ENCODE measurements around the gene VAV2.
A peak's percentile ranks its signal among the peaks of the same experiment; 100 is the strongest.

Gene VAV2

GRCh38 chr9:133873009-133873408 is 119.1 kb downstream of the VAV2 start:
- DNase-seq: no peak

- DNase-seq: no peak
These were observed 121.2 kb downstream of the VAV2 start for GRCh38 chr9:133870598-133871595.

GRCh38 chr9:133869674-133870405 is 122.3 kb downstream of the VAV2 start:
- no peak for DNase-seq

GRCh38 chr9:133868203-133868602 is 123.9 kb downstream of the VAV2 start:
- DNase-seq: no peak

- DNase-seq: no peak
These were observed 125.2 kb downstream of the VAV2 start for GRCh38 chr9:133866946-133867345.

- DNase-seq: no peak
These were observed 128.1 kb downstream of the VAV2 start for GRCh38 chr9:133864011-133864410.

GRCh38 chr9:133863257-133863592 is 128.9 kb downstream of the VAV2 start:
- no peak for DNase-seq

GRCh38 chr9:133862585-133863256 is 129.4 kb downstream of the VAV2 start:
- peak; percentile 39 to 64 for DNase-seq

GRCh38 chr9:133861692-133862091 is 130.4 kb downstream of the VAV2 start:
- DNase-seq: no peak

GRCh38 chr9:133861086-133861485 is 131.0 kb downstream of the VAV2 start:
- DNase-seq: no peak

GRCh38 chr9:133858771-133859170 is 133.4 kb downstream of the VAV2 start:
- no peak for DNase-seq

GRCh38 chr9:133857639-133858038 is 134.5 kb downstream of the VAV2 start:
- no peak for DNase-seq

GRCh38 chr9:133856798-133857197 is 135.3 kb downstream of the VAV2 start:
- no peak for DNase-seq

GRCh38 chr9:133855802-133856521 is 136.2 kb downstream of the VAV2 start:
- DNase-seq: no peak

- DNase-seq: no peak
These were observed 136.8 kb downstream of the VAV2 start for GRCh38 chr9:133855371-133855770.

GRCh38 chr9:133854765-133855164 is 137.4 kb downstream of the VAV2 start:
- DNase-seq: no peak

GRCh38 chr9:133854048-133854447 is 138.1 kb downstream of the VAV2 start:
- no peak for DNase-seq

GRCh38 chr9:133853331-133853730 is 138.8 kb downstream of the VAV2 start:
- no peak for DNase-seq

GRCh38 chr9:133852431-133852830 is 139.7 kb downstream of the VAV2 start:
- DNase-seq: no peak

GRCh38 chr9:133851693-133852092 is 140.4 kb downstream of the VAV2 start:
- DNase-seq: no peak

GRCh38 chr9:133850937-133851336 is 141.2 kb downstream of the VAV2 start:
- DNase-seq: no peak

- DNase-seq: no peak
These were observed 142.0 kb downstream of the VAV2 start for GRCh38 chr9:133850161-133850560.
